HG02588 (cell line): ENCODE data around the gene TSC1.
A peak's percentile ranks its signal among the peaks of the same experiment; 100 is the strongest.
"Not testable (repeated sequence)": the region's sequence is repeated elsewhere in the genome, so short reads cannot be mapped to it uniquely, and the experiment has no call there.

Experiments
- ATAC-seq: cut with Tn5 transposase; IDR thresholded peaks from one replicate; pipeline ENCODE4 v1.9.1; 2021; ENCODE audit warnings: mild to moderate bottlenecking, moderate library complexity; ENCODE audit not compliant: unreplicated experiment

TSC1 gene

GRCh38 chr9:132944294-132945185 is at the start of gene TSC1:
Gene TSC1, minus strand, starts transcription at chr9:132944616. Its CDS starts 15,744 bp downstream, at chr9:132928872.
- peak; percentile 61 for ATAC-seq

DNA sequence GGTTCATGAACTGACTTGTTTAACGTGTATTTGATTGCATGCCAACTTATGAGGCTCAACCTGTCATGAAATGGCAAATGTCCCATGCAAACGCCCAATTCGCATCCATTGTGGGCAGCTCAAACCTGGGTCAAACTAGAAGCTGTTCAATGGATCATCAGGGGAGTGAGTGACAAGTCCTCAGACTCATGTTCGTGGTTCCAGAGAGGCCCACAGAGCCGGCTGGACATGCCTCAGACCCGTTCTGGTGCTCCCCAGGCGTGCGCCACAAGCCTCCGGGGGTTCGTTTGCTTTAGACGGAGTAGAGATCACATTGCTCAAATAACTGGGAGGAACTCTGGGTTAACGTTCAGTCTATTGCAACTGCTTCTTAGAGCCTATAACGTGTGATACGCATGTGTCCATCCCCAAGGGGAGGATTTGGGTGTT is 49.1 kb upstream of the TSC1 start:
- ATAC-seq = no peak

DNA sequence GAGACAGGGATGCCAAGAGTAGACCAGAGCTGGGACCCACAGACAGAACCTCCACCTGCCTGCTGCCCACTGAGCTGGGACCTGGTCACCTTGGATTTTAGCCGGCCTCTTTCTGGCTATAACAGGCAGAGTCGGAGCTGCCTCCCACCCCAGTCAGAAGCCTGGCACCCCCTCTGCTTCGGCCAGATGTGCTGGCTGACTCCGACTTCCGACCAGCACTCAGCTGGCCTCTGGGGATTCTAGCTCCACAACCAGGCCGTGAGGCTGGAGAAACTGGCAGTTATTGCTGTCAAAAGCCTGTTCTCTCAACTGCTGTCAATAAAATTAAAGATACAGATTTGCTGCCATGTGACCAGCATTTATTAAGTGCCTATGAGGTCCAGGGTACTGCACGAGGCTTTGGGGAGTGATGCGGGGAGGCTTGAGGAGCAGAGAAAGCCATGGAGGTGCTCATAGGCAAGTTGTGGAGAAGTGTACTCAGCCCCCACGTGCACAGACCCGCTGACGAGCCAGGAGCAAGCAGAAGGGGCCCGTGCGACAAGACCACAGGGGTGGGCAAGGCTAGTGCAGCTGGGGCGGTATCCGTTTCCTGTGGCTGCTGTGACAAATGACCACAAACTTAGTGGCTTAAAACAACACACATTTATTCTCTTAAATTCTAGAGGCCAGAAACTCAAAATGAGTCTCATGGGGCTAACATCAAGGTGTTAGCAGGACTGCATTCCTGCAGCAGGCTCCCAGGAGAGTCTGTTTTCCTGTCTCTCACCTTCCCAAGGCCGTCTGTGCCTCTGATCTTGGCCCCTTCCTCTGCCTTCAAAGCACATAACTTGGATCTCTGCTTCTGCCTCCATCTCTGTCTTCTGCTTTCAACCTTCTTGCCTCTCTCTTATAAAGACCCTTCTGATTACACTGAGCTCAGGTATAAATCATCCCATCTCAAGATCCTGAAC is 47.2 kb upstream of the TSC1 start:
- no peak for ATAC-seq

DNA sequence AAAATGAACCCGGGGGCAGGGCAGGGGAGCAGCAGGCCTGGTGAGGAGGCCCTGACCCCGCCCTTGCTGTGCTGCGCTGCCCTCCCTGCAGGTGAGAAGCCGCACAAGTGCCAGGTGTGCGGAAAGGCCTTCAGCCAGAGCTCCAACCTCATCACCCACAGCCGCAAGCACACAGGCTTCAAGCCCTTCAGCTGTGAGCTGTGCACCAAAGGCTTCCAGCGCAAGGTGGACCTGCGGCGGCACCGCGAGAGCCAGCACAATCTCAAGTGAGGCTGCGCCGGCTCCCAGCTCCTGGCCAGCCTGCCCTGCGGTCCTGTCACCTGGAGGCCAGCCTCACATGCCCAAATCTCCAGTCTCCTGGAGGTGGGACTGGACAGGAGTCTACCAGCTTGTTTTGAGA is 46.4 kb upstream of the TSC1 start:
- ATAC-seq = no peak

DNA sequence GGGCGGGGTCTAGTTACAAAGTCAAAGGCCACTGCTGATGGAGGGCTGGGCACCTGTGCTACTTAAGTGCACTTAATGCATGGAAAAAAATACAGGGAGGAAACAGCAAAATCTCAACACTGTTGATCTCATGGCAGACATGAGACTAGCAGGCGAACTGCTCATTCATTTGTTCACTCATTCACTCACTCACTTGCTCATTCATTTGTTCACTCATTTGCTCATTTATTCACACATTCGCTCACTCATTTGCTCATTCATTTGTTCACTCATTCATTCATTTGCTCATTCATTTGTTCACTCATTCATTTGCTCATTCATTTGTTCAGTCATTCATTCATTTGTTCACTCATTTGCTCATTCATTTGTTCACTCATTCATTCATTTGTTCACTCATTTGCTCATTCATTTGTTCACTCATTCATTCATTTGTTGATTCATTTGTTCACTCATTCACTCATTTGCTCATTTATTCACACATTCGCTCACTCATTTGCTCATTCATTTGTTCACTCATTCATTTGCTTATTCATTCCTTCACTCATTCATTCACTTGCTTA is 45.7 kb upstream of the TSC1 start:
- ATAC-seq = not testable (repeated sequence)

DNA sequence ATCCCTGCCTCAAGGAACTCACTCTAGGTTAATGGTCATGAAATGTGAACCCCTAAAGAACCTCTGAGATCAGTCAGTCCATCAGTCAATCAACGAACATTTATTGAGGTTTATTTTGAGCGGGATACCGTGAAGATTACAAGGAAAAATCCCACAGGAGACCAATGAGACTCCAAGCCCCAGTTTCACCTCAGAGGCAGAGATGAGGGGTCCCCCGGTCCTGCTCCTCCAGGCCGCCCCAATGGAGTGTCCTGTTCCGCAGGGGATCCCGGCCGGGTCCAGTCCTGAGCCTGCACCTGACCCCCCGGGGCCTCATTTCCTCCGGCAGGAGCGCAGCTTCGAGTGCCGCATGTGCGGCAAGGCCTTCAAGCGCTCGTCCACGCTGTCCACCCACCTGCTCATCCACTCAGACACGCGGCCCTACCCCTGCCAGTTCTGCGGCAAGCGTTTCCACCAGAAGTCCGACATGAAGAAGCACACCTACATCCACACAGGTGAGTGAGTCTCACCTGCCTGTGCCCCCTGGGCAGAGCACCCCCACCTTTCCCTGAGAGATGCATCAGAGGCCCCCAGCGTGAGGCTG is 45.1 kb upstream of the TSC1 start:
- no peak for ATAC-seq

DNA sequence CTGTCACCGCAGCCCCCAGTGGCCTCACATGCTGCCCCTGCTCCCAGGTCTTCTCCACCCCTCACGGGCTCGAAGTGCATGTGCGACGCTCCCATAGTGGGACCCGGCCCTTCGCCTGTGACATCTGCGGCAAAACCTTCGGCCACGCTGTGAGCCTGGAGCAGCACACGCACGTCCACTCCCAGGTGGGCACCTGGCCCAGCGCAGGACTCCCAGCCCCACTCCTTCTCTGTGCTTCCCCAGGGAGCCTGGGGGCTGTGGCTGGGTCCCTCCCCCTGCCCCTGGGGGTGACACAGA is 44.5 kb upstream of the TSC1 start:
- no peak for ATAC-seq

DNA sequence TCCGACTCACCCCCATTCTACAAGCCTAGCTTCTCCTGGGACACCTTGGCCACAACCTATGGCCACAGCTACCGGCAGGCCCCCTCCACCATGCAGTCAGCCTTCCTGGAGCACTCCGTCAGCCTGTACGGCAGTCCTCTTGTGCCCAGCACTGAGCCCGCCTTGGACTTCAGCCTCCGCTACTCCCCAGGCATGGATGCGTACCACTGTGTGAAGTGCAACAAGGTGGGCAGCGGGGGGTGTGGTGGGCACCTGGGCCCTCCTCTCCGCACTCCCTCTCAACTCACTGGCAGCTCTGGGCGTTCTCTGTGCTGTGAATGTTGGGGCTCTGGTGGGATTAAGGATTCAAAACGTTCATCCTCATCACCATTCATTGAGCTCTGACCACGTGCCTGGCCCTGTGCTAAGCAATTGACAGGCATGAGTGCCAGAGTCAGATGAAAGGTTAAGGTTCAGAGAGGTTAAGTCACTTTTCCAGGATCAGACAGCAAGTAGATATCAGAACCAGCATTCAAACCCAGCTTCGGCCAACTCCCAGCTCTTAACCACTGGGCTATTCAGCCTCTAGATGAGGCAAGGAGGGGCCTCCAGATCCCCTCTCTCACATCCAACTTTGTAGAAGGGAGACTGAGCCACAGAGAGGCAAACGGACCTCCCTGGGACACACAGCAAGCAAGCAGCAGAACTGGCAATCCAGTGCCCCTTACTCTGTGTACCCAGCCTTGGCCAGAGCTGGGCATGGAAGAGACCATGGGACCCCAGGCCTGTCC is 44.0 kb upstream of the TSC1 start:
- ATAC-seq = no peak

GRCh38 chr9:132986640-132987620 is 42.5 kb upstream of the TSC1 start:
- no peak for ATAC-seq

DNA sequence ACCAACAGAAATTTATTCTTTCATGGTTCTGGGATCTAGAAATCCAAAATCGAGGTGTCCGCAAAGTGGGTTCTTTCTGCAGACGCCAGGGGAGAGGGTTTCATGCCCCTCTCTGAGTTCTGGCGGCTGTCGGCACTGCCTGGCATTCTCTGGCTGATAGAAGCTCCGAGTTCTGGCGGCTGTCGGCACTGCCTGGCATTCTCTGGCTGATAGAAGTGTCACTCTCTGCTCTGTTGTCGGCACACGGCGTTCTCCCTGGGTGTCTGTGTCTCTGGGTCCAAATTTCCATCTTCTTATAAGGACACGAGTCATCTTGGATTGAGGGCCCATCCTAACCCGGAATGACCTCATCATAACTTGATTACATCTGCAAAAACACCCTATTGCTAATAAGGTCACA is 41.7 kb upstream of the TSC1 start:
- no peak for ATAC-seq

DNA sequence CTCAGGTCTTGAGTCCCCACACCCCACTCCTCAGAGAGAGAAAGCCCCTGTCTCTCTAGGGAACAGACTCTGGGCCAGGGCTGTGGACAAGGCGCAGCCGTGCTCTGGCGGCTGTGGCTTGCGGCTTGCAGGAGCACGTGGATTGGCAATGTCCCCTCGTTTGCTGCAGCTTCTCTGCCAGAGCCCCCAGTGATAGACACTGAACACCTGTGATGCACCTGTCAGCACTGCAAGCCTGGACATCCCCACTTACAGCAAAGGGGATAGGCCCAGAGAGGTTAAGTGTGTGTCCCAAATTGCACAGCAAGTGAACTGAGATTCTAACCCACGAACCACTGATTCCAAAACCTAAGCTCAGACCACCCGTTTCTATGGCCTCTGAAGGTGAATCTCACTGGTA is 41.1 kb upstream of the TSC1 start:
- no peak for ATAC-seq

DNA sequence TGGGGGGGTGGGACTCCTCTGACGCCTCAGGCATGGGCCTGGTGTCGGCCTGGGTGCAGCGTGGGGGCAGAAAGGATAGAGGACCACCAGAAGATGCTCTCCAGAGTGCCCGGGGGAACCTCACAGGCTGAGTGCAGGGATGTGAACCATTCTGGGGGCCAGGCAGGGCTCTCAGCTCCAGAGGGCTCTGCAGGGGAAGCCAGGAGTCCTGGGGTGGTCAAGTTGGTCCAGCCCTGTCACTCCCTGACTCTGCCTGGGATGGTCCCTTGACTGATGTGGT is 40.6 kb upstream of the TSC1 start:
- no peak for ATAC-seq

DNA sequence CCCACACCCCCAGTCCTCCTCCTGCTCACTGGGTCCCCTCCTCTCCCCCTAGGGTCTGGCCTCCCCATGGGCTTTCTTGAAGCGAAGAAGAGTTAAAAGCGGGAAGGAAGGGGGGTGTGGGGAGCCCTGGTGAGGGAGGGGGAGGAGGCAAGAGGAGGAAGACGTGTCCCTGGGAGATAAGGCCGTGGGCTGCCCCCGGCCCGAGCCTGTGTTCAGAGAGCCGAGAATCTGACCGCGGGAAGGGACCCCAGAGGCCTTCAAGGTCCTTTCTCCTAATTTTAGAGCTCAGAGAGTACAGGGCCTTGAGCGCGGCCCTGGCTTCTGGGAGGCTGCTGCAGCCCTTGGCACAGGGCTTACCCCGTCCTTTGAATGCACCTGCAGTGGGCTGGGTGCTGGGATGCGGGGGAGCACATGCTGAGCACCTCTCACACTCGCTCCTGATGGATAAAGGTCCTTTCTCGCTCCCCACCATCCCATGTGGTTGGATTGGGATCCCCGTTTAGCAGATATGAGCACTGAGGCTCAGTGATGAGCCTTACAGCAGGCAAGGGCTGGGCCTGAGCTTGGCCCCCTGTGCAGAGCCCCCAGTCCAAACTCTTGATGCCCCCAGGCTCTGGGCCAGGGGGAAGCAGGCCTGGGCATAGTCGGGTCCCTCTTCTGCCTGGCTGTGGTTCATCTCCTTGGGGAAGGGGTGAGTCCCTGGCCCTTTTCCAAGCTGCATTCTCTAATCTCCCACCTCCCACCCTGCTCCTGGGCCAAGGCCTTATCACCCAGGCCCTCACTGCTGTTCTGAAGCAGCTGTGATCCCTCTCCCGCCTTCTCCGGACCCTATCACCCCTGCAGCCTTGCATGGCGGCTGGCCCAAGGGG is 40.0 kb upstream of the TSC1 start:
- ATAC-seq = no peak

DNA sequence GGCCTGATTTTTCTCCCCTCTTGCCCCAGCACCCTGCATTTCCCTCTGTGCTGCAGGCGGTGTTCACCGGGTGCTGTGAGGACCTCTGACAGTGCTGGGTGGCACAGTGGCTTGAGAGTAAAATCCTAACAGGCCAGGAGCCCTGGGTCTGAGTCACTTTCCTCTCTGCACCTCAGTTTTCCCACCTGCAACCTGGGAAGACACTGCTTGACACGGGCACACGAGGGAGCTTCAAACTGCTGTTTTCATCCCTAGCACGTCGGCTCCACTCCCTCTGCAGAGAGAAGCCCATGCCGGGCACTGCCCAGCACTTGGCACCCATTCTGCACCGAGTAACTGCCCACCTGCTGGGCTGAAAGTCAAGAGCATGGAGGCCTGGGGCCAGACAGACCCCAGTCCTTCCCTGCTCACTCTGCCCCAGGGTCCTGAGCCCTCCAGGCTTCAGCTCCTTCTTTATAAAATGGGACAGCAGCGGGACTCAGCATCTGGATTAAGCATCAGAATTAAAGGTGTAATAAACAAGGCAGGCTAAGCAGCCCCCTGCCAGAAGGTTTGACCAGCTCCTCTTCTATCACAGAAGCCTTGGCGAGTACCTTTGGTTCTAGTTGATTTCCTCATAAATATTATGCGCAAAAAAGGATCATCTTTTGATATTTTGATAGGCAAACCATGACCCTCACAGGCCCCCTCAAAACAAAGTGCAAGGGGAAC is 39.2 kb upstream of the TSC1 start:
- no peak for ATAC-seq

GRCh38 chr9:132982458-132982857 is 38.0 kb upstream of the TSC1 start:
- no peak for ATAC-seq

GRCh38 chr9:132980157-132980556 is 35.7 kb upstream of the TSC1 start:
- ATAC-seq = no peak

GRCh38 chr9:132978451-132979131 is 34.2 kb upstream of the TSC1 start, which contains the start of gene GFI1B:
Gene GFI1B, plus strand, starts transcription at chr9:132978694. Its CDS starts 7,985 bp downstream, at chr9:132986679.
- ATAC-seq = no peak
